OCI-LY3 (cell line): ENCODE data around the gene KLF11.
A peak's percentile ranks its signal among the peaks of the same experiment; 100 is the strongest.

ENCODE experiments used
- H2AFZ ChIP-seq: fragments of 200-600, 300-600 bp; shearing (Covaris generic); 2 replicates; pipeline ENCODE4 v1.6.0; 2014; ENCODE audit warnings: antibody characterized with exemption, low read depth, low read length
- H3K27ac ChIP-seq: fragments of 200-600, 300-600 bp; sonication (generic); 2 replicates; pipeline ENCODE4 v1.5.1; 2014; ENCODE audit warnings: mild to moderate bottlenecking, low read length, moderate library complexity, mixed read lengths
- H3K27me3 ChIP-seq: fragments of 200-600, 300-600 bp; sonication (generic); 2 replicates; pipeline ENCODE4 v1.6.1; 2014; ENCODE audit warnings: low read depth, low read length, mixed read lengths
- H3K36me3 ChIP-seq: fragments of 200-600, 300-600 bp; sonication (generic); replicated peaks from 2 replicates; pipeline ENCODE3; 2014; ENCODE audit warnings: low read depth, low read length, mixed read lengths
- H3K4me1 ChIP-seq: fragments of 300-600, 200-600 bp; sonication (generic); 2 replicates; pipeline ENCODE4 v1.6.1; 2014; ENCODE audit warnings: low read length, mixed read lengths
- H3K4me2 ChIP-seq: fragments of 200-600, 300-600 bp; sonication (generic); 2 replicates; pipeline ENCODE4 v1.6.1; 2014; ENCODE audit warnings: low read length, mixed read lengths
- H3K4me3 ChIP-seq: fragments of 300-600, 200-600 bp; sonication (generic); 2 replicates; pipeline ENCODE4 v1.5.1; 2014; ENCODE audit warnings: antibody characterized with exemption, mild to moderate bottlenecking, low read length, moderate library complexity
- H3K79me2 ChIP-seq: fragments of 300-600, 200-600 bp; shearing (Covaris generic); 2 replicates; pipeline ENCODE4 v1.6.1; 2014; ENCODE audit warnings: mild to moderate bottlenecking, low read length, mixed read lengths
- H3K9ac ChIP-seq: fragments of 300-600, 200-600 bp; shearing (Covaris generic); 2 replicates; pipeline ENCODE4 v1.6.0; 2014; ENCODE audit warnings: mild to moderate bottlenecking, low read length, moderate library complexity
- H3K9me3 ChIP-seq: fragments of 200-600, 300-600 bp; shearing (Covaris generic); 2 replicates; pipeline ENCODE4 v1.6.1; 2014; ENCODE audit warnings: low read length, mixed read lengths; ENCODE audit not compliant: insufficient read depth
- H4K20me1 ChIP-seq: fragments of 200-600, 300-600 bp; sonication (generic); 2 replicates; pipeline ENCODE4 v1.6.1; 2016; ENCODE audit warnings: low read length, mixed read lengths; ENCODE audit not compliant: insufficient read depth
- CTCF ChIP-seq: fragments of 200-600, 300-600 bp; sonication (generic); IDR thresholded peaks from 2 replicates; pipeline ENCODE4 v1.5.1; 2014; ENCODE audit warnings: antibody characterized with exemption, low read length, low read depth
- EZH2phosphoT487 ChIP-seq: fragments of 200-600 bp; shearing (Covaris generic); IDR thresholded peaks from 2 replicates; pipeline ENCODE4 v1.6.1; 2018; ENCODE audit warnings: antibody characterized with exemption, mixed run types, low read depth

KLF11 gene

GRCh38 chr2:10083692-10084211, 40.4 kb downstream of the KLF11 start:
- Histone ChIP-seq H4K20me1 (no peaks in the 10 kb centered on the region), H3K9me3 (no peaks in the 10 kb centered on the region), H3K36me3 (no peaks in the 10 kb centered on the region), H3K9ac (no peak overlapping the region), H3K79me2 (no peaks in the 10 kb centered on the region), H3K4me3 (peak overlapping the region; percentile 24), H3K4me1 (peaks cover 37% of the 10 kb centered on the region), H3K27me3 (peaks cover 67% of the 10 kb centered on the region), H3K27ac (no peak overlapping the region), H2AFZ (no peak overlapping the region), H3K4me2 (peak overlapping the region; percentile 54)
- no peak for TF ChIP-seq CTCF
- no peak for TF ChIP-seq EZH2phosphoT487

GRCh38 chr2:10084223-10084865, 41.0 kb downstream of the KLF11 start:
- peaks cover 37% of the 10 kb centered on the region for H3K4me1 ChIP-seq
- TF ChIP-seq CTCF (no peak), EZH2phosphoT487 (no peak)
- no peak overlapping the region for H3K9ac ChIP-seq
- H3K4me3 ChIP-seq: no peak overlapping the region
- no peaks in the 10 kb centered on the region for H3K9me3 ChIP-seq
- no peaks in the 10 kb centered on the region for H3K36me3 ChIP-seq
- H4K20me1 ChIP-seq: no peaks in the 10 kb centered on the region
- H2AFZ ChIP-seq: no peak overlapping the region
- peak overlapping the region; percentile 54; the same call in 1 of the 2 replicates for H3K4me2 ChIP-seq
- H3K79me2 ChIP-seq: no peaks in the 10 kb centered on the region
- peaks cover 63% of the 10 kb centered on the region for H3K27me3 ChIP-seq
- H3K27ac ChIP-seq: no peak overlapping the region

- TF ChIP-seq CTCF (no peak), EZH2phosphoT487 (no peak)
- no peaks in the 10 kb centered on the region for H3K79me2 ChIP-seq
Observed at GRCh38 chr2:10085043-10085667, 41.8 kb downstream of the KLF11 start.

GRCh38 chr2:10085668-10086059, 42.3 kb downstream of the KLF11 start:
- Histone ChIP-seq H3K27ac (no peak overlapping the region), H3K4me1 (peaks cover 47% of the 10 kb centered on the region), H3K9ac (no peak overlapping the region), H3K4me2 (no peak overlapping the region), H3K27me3 (peaks cover 61% of the 10 kb centered on the region), H4K20me1 (no peaks in the 10 kb centered on the region), H3K36me3 (no peaks in the 10 kb centered on the region), H3K9me3 (no peaks in the 10 kb centered on the region), H3K79me2 (no peaks in the 10 kb centered on the region), H2AFZ (no peak overlapping the region), H3K4me3 (no peak overlapping the region)
- no peak for TF ChIP-seq EZH2phosphoT487
- no peak for TF ChIP-seq CTCF

More at GRCh38 chr2:10085043-10085667, 41.8 kb downstream of the KLF11 start:
- Histone ChIP-seq H2AFZ (no peak overlapping the region), H3K36me3 (no peaks in the 10 kb centered on the region), H3K4me3 (no peak overlapping the region), H3K4me1 (peaks cover 45% of the 10 kb centered on the region), H4K20me1 (no peaks in the 10 kb centered on the region), H3K9ac (no peak overlapping the region), H3K27ac (no peak overlapping the region), H3K27me3 (peaks cover 62% of the 10 kb centered on the region), H3K9me3 (no peaks in the 10 kb centered on the region), H3K4me2 (no peak overlapping the region)
